HG02885 (cell line): ENCODE measurements around the gene FOSL2.

Experiments
- ATAC-seq: cut with Tn5 transposase; IDR thresholded peaks from one replicate; pipeline ENCODE4 v1.9.1; 2021; ENCODE audit warnings: mild to moderate bottlenecking; ENCODE audit not compliant: unreplicated experiment, poor library complexity

FOSL2 gene

GRCh38 chr2:28465148-28465885, 72.7 kb downstream of the FOSL2 start:
- no peak for ATAC-seq
